K562 (cell line): ENCODE results near the gene MMS22L. TPM values are rescaled to one million over a fixed set of nuclear protein-coding genes. Genes with fewer than 3 reads are reported as not detected.

Experiments used
- ARHGAP35 ChIP-seq: fragments of 450-650 bp; IDR thresholded peaks from 2 replicates; pipeline ENCODE4 v1.6.1; 2018; ENCODE audit not compliant: partially characterized antibody
- ARID3A ChIP-seq: IDR thresholded peaks from 2 replicates; pipeline ENCODE4 v1.6.1; 2012; ENCODE audit warnings: low read depth, low read length, improper control_type of control experiment, borderline replicate concordance
- CBFB ChIP-seq: sonication (generic); formaldehyde crosslinking; IDR thresholded peaks from 2 replicates; pipeline ENCODE4 v1.4.0; 2020; ENCODE audit warnings: mild to moderate bottlenecking, missing genetic modification reagents
- E2F8 ChIP-seq: fragments of 450-650 bp; IDR thresholded peaks from 2 replicates; pipeline ENCODE4 v1.7.1; 2018; ENCODE audit warnings: mild to moderate bottlenecking, low read depth; ENCODE audit not compliant: partially characterized antibody
- E4F1 ChIP-seq: fragments of 250-450 bp; sonication (Bioruptor Pico); IDR thresholded peaks from 2 replicates; pipeline ENCODE4 v1.5.0; 2021; ENCODE audit warnings: mild to moderate bottlenecking, borderline replicate concordance
- GATAD2B ChIP-seq: fragments of 450-650 bp; IDR thresholded peaks from 2 replicates; pipeline ENCODE4 v1.6.1; 2017; ENCODE audit warnings: mild to moderate bottlenecking, borderline replicate concordance
- HEY1 ChIP-seq: fragments of 250-450 bp; sonication (Bioruptor Pico); IDR thresholded peaks from 2 replicates; pipeline ENCODE4 v1.5.0; 2020; ENCODE audit warnings: mild to moderate bottlenecking, moderate library complexity, borderline replicate concordance
- HNRNPK ChIP-seq: fragments of 200-400 bp; formaldehyde crosslinking; IDR thresholded peaks from one replicate; pipeline ENCODE4 v1.6.1; 2018; ENCODE audit warnings: mild to moderate bottlenecking, low read depth, low read length; ENCODE audit not compliant: poor library complexity, severe bottlenecking
- MNT ChIP-seq, 2 experiments: fragments of 450-650 bp; conservative IDR thresholded peaks; 2 replicates each; pipeline ENCODE4 v1.6.1; 2017; ENCODE audit warnings: mild to moderate bottlenecking in 2 of 2, moderate library complexity in 2 of 2
- MTF1 ChIP-seq: fragments of 250-450 bp; sonication (Bioruptor Pico); IDR thresholded peaks from 2 replicates; pipeline ENCODE4 v1.9.0; 2021; ENCODE audit warnings: moderate library complexity, mild to moderate bottlenecking, inconsistent platforms, borderline replicate concordance
- SRSF3 ChIP-seq: fragments of 200-400 bp; formaldehyde crosslinking; IDR thresholded peaks from 2 replicates; pipeline ENCODE4 v1.6.1; 2016; ENCODE audit warnings: mild to moderate bottlenecking, low read length, moderate library complexity; ENCODE audit not compliant: insufficient read depth
- USF2 ChIP-seq: sonication (generic); formaldehyde crosslinking; IDR thresholded peaks from 2 replicates; pipeline ENCODE4 v1.5.0; 2020; ENCODE audit warnings: missing genetic modification reagents
- ZKSCAN1 ChIP-seq: fragments of 150-350 bp; IDR thresholded peaks from 2 replicates; pipeline ENCODE4 v1.6.1; 2016; ENCODE audit warnings: low read depth, low read length
- polyA plus RNA-seq, 8 experiments: library from polyadenylated mRNA; depleted of rRNA in 4 of 8; stranded (reverse) in 5 of 8; unstranded in 3 of 8; fragments of >200 nt; fragmentation: Nextera tagmentation in 2 of 8; fragmentation: Illumina TruSeq in 1 of 8; extraction: Ambion mirVana in 2 of 8; extraction: Trizol in 1 of 8; gene quantifications; 2 replicates each; pipeline versions ENCODE4 v1.2.1 to v1.2.3, GENCODE V29; 2011 to 2014; ENCODE audit warnings: inconsistent platforms in 1 of 8, missing spikeins in 1 of 8
- total RNA-seq, 7 experiments: library from RNA; depleted of rRNA in 6 of 7; stranded (reverse); fragments of >200 nt in 6 of 7; fragmentation: Illumina TruSeq in 2 of 7; extraction: Trizol in 2 of 7; gene quantifications; 2 replicates each; pipeline versions ENCODE4 v1.2.1 to v1.2.3, GENCODE V29; 2011 to 2021; ENCODE audit warnings: low replicate concordance in 1 of 7

MMS22L gene
- total and polyA plus RNA-seq, 9 of the 15 experiments (the other 6 are each of a cell fraction or from before 2014, with no cell fraction given): 13.0 to 59.5 (median 26.9) TPM

- TF ChIP-seq E2F8 (no peak), ZKSCAN1 (no peak), USF2 (no peak), CBFB (CRISPR knock-in tag) (no peak), MNT (conservative IDR thresholded peaks at IDR 0.05) (0 out of 4 replicates have a peak, but pooled peaks of 1 of the 2 experiments have one; percentile 28), ARHGAP35 (no peak), SRSF3 (no peak), ARID3A (peak; percentile 77; the same call in 1 of the 2 replicates), HNRNPK (no peak), GATAD2B (no peak), MTF1 (CRISPR knock-in tag) (no peak), HEY1 (CRISPR knock-in tag) (no peak), E4F1 (CRISPR knock-in tag) (no peak)
Measured at GRCh38 chr6:97215157-97215769, 67.8 kb downstream of the MMS22L start (continued).
